HCT116 (cell line): ENCODE measurements around the gene ITIH4. TPM values are rescaled to one million over a fixed set of nuclear protein-coding genes. Genes with fewer than 3 reads are reported as not detected.

Source experiments
- ATAC-seq: fragments of 200-7000 bp; cut with Tn5 transposase; 2 replicates; pipeline ENCODE4 v1.9.1; 2020; ENCODE audit warnings: mild to moderate bottlenecking, moderate library complexity
- BruUV-seq: library from RNA; stranded (reverse); fragments of 400-500 nt; replicated peaks from 2 replicates; lab custom pipeline; 2021; lab: Mats Ljungman, UMichigan
- CTCF ChIA-PET: fragments of 300-600 bp; sonication (Branson Sonifier 250); formaldehyde crosslinking; loops from one replicate; lab custom pipeline; 2021; ENCODE audit warnings: antibody characterized with exemption; lab: Charles Lee
- POLR2A ChIA-PET: fragments of 300-600, 350-600 bp; sonication (Branson Sonifier 250); formaldehyde crosslinking; loops from one replicate; lab custom pipeline; 2021; ENCODE audit warnings: antibody characterized with exemption; lab: Charles Lee
- RAD21 ChIA-PET, 2 experiments: fragments of 300-600 bp; sonication (Branson Sonifier 250); formaldehyde crosslinking; loops; one replicate each; lab custom pipeline; 2023; ENCODE audit warnings: low total read pairs in 2 of 2; ENCODE audit not compliant: uncharacterized antibody in 2 of 2, unreplicated experiment in 2 of 2, low non-redundant PET in 1 of 2; lab: Charles Lee
- DNase-seq: peaks from one replicate; pipeline ENCODE4 v3.0.0-alpha.2; 2010; ENCODE audit warnings: low read depth, low spot score
- H2AFZ ChIP-seq: fragments of 200-600 bp; shearing (Covaris generic), sonication (generic); 2 replicates; pipeline ENCODE4 v1.6.1; 2017; ENCODE audit warnings: low read depth, mixed run types, mixed read lengths, antibody characterized with exemption, low read length; ENCODE audit not compliant: poor library complexity, severe bottlenecking
- H3K27ac ChIP-seq: 2 replicates; pipeline ENCODE4 v1.5.1; 2012; ENCODE audit warnings: low read depth, low read length
- H3K27me3 ChIP-seq: fragments of 200-600 bp; sonication (generic); 2 replicates; pipeline ENCODE4 v1.6.1; 2016; ENCODE audit warnings: mixed run types, low read length, mixed read lengths; ENCODE audit not compliant: insufficient read depth
- H3K36me3 ChIP-seq, 2 experiments: fragments of 200-500 bp in 1 of 2; fragments of 200-600 bp in 1 of 2; sonication (Bioruptor generic) in 1 of 2; sonication (generic) in 1 of 2; 2 replicates each; pipeline versions ENCODE4 v1.5.1 to v1.6.1; 2014 to 2016; ENCODE audit warnings: low read length in 2 of 2, inconsistent platforms in 1 of 2, mixed read lengths in 1 of 2, mixed run types in 1 of 2; ENCODE audit not compliant: insufficient read depth in 2 of 2, control insufficient read depth in 1 of 2
- H3K4me1 ChIP-seq, 2 experiments: fragments of 200-600 bp in 1 of 2; sonication (generic) in 1 of 2; 2 replicates each; pipeline versions ENCODE4 v1.5.1 to v1.6.1; 2012 to 2017; ENCODE audit warnings: low read length in 2 of 2, inconsistent platforms in 1 of 2, mild to moderate bottlenecking in 1 of 2, mixed read lengths in 1 of 2, mixed run types in 1 of 2, moderate library complexity in 1 of 2; ENCODE audit not compliant: insufficient read depth in 2 of 2, control insufficient read depth in 1 of 2
- H3K4me2 ChIP-seq: fragments of 200-600 bp; sonication (generic); 2 replicates; pipeline ENCODE4 v1.6.1; 2017; ENCODE audit warnings: mixed run types, low read length, mixed read lengths
- H3K4me3 ChIP-seq, 2 experiments: fragments of 200-600 bp in 1 of 2; sonication (generic) in 1 of 2; replicated peaks in 1 of 2; 2 replicates each; pipeline ENCODE4 v1.5.1; 2011 to 2016; ENCODE audit warnings: low read length in 2 of 2, control low read depth in 1 of 2, low read depth in 1 of 2, mild to moderate bottlenecking in 1 of 2, mixed read lengths in 1 of 2, mixed run types in 1 of 2
- H3K79me2 ChIP-seq: fragments of 200-600 bp; sonication (generic); 2 replicates; pipeline ENCODE4 v1.6.1; 2017; ENCODE audit warnings: mild to moderate bottlenecking, mixed run types, low read length, moderate library complexity, mixed read lengths; ENCODE audit not compliant: insufficient read depth
- H3K9ac ChIP-seq: fragments of 200-600 bp; sonication (generic); 2 replicates; pipeline ENCODE4 v1.6.1; 2016; ENCODE audit warnings: low read length, mixed read lengths
- H3K9me2 ChIP-seq: fragments of 200-600 bp; sonication (generic), shearing (Covaris generic); 2 replicates; pipeline ENCODE4 v1.6.1; 2017; ENCODE audit warnings: mixed run types, mild to moderate bottlenecking, moderate library complexity; ENCODE audit not compliant: insufficient read depth
- H3K9me3 ChIP-seq, 2 experiments: fragments of 200-500 bp in 1 of 2; fragments of 200-600 bp in 1 of 2; sonication (Bioruptor generic) in 1 of 2; sonication (generic) in 1 of 2; 2 replicates each; pipeline ENCODE4 v1.6.1; 2014 to 2017; ENCODE audit warnings: low read length in 2 of 2, mixed read lengths in 2 of 2, inconsistent platforms in 1 of 2, low read depth in 1 of 2, mild to moderate bottlenecking in 1 of 2, mixed run types in 1 of 2, moderate library complexity in 1 of 2; ENCODE audit not compliant: control insufficient read depth in 1 of 2, insufficient read depth in 1 of 2
- H4K20me1 ChIP-seq: fragments of 200-600 bp; sonication (generic), shearing (Covaris generic); 2 replicates; pipeline ENCODE4 v1.6.1; 2017; ENCODE audit warnings: mixed run types, mild to moderate bottlenecking, moderate library complexity; ENCODE audit not compliant: insufficient read depth
- JUND ChIP-seq: IDR thresholded peaks from 2 replicates; pipeline ENCODE4 v1.6.1; 2012
- POLR2AphosphoS5 ChIP-seq: IDR thresholded peaks from 2 replicates; pipeline ENCODE4 v1.6.1; 2011; ENCODE audit warnings: mild to moderate bottlenecking, low read depth, low read length, moderate library complexity
- REST ChIP-seq: IDR thresholded peaks from 2 replicates; pipeline ENCODE4 v1.6.1; 2012; ENCODE audit warnings: low read depth
- SIN3A ChIP-seq: IDR thresholded peaks from 2 replicates; pipeline ENCODE4 v1.6.1; 2012; ENCODE audit warnings: low read depth
- intact Hi-C: fragments of 100-400 bp; cut with micrococcal nuclease; formaldehyde crosslinking; loops from 2 replicates; pipeline ENCODE4 v1.10.0; 2022
- total RNA-seq: library from RNA; stranded (reverse); gene quantifications from one replicate; pipeline ENCODE4 v1.2.1, GENCODE V29; 2021; ENCODE audit not compliant: unreplicated experiment
- TF ChIP-seq, protein P1 (sequence below): IDR thresholded peaks from 2 replicates; pipeline ENCODE4 v1.6.1; 2011; ENCODE audit warnings: mild to moderate bottlenecking, low read length, moderate library complexity; ENCODE audit not compliant: insufficient replicate concordance; ENCODE audit errors: extremely low read depth

Gene ITIH4
- total RNA-seq, 1 experiment from 2014 or later, result 4.1 TPM

- intact Hi-C loops, result no loop called here
- ChIA-PET CTCF (interaction anchor here (0.8 kb wide), 2 partner anchors 41 to 368 kb away, joined by 3 read pairs; no protein-coding TSS in a partner anchor), POLR2A (no interaction called here), RAD21 (no interaction called here)
- H2AFZ ChIP-seq, result no peak overlapping the region
- H3K27ac ChIP-seq, result no peak overlapping the region
- no peaks in the 10 kb centered on the region for H3K9me2 ChIP-seq
- H3K4me1 ChIP-seq, result peaks cover 0 to 8% of the 10 kb centered on the region in 2 experiments; a peak in 1 of 4 replicates
- H3K79me2 ChIP-seq, result no peaks in the 10 kb centered on the region
- no peaks in the 10 kb centered on the region for H3K9me3 ChIP-seq
- DNase-seq, result no peak
- no peak overlapping the region for H3K9ac ChIP-seq
- peaks cover 30% of the 10 kb centered on the region for H3K27me3 ChIP-seq
- TF ChIP-seq, protein P1, sequence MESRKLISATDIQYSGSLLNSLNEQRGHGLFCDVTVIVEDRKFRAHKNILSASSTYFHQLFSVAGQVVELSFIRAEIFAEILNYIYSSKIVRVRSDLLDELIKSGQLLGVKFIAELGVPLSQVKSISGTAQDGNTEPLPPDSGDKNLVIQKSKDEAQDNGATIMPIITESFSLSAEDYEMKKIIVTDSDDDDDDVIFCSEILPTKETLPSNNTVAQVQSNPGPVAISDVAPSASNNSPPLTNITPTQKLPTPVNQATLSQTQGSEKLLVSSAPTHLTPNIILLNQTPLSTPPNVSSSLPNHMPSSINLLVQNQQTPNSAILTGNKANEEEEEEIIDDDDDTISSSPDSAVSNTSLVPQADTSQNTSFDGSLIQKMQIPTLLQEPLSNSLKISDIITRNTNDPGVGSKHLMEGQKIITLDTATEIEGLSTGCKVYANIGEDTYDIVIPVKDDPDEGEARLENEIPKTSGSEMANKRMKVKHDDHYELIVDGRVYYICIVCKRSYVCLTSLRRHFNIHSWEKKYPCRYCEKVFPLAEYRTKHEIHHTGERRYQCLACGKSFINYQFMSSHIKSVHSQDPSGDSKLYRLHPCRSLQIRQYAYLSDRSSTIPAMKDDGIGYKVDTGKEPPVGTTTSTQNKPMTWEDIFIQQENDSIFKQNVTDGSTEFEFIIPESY, result no peak
- TF ChIP-seq POLR2AphosphoS5 (no peak), SIN3A (no peak), JUND (no peak), REST (no peak)
- H3K4me3 ChIP-seq, result no peak overlapping the region
- H3K36me3 ChIP-seq, result no peaks in the 10 kb centered on the region
- BruUV-seq, result no TSS peak
- no peak for ATAC-seq
- no peaks in the 10 kb centered on the region for H4K20me1 ChIP-seq
- H3K4me2 ChIP-seq, result no peak overlapping the region
Observed at GRCh38 chr3:52779837-52780585, 50.5 kb downstream of the ITIH4 start.
